Stimulated activated CD4-positive, alpha-beta T cell treated with anti-CD3 and anti-CD28 coated beads, Interleukin-12 subunit alpha, Interleukin-12 subunit beta, amount 100 ng/mL, for 4 hours (primary cell): ENCODE measurements around the gene CRISPLD2.
"Not testable (repeated sequence)": the region's sequence is repeated elsewhere in the genome, so short reads cannot be mapped to it uniquely, and the experiment has no call there.

ENCODE experiments used
- DNase-seq: peaks from one replicate; pipeline ENCODE4 v3.0.0-alpha.2; 2020

Gene CRISPLD2

GRCh38 chr16:84823926-84824325 lies 4.1 kb downstream of the CRISPLD2 start:
- no peak for DNase-seq

- no peak for DNase-seq
Measured at GRCh38 chr16:84825896-84826557, 6.2 kb downstream of the CRISPLD2 start.

GRCh38 chr16:84826558-84826941 lies 6.8 kb downstream of the CRISPLD2 start:
- no peak for DNase-seq

GRCh38 chr16:84827131-84827574 lies 7.4 kb downstream of the CRISPLD2 start:
- no peak for DNase-seq

- no peak for DNase-seq
Measured at GRCh38 chr16:84827897-84828296, 8.1 kb downstream of the CRISPLD2 start.

- DNase-seq: no peak
Measured at GRCh38 chr16:84828322-84828721, 8.5 kb downstream of the CRISPLD2 start.

GRCh38 chr16:84829168-84829965 lies 9.6 kb downstream of the CRISPLD2 start:
- no peak for DNase-seq

- DNase-seq: no peak
Measured at GRCh38 chr16:84830765-84831384, 11.1 kb downstream of the CRISPLD2 start.

- DNase-seq: not testable (repeated sequence)
Measured at GRCh38 chr16:84831728-84832127, 11.9 kb downstream of the CRISPLD2 start.

GRCh38 chr16:84832488-84833143 lies 12.8 kb downstream of the CRISPLD2 start:
- DNase-seq: no peak

GRCh38 chr16:84833144-84833500 lies 13.3 kb downstream of the CRISPLD2 start:
- DNase-seq: no peak

- no peak for DNase-seq
Measured at GRCh38 chr16:84833542-84834402, 14.0 kb downstream of the CRISPLD2 start.

GRCh38 chr16:84834403-84834772 lies 14.6 kb downstream of the CRISPLD2 start:
- DNase-seq: no peak

GRCh38 chr16:84836234-84836647 lies 16.5 kb downstream of the CRISPLD2 start:
- DNase-seq: no peak

GRCh38 chr16:84836967-84837366 lies 17.2 kb downstream of the CRISPLD2 start:
- DNase-seq: no peak

- no peak for DNase-seq
Measured at GRCh38 chr16:84838383-84838948, 18.7 kb downstream of the CRISPLD2 start.

- no peak for DNase-seq
Measured at GRCh38 chr16:84839054-84839453, 19.3 kb downstream of the CRISPLD2 start.

GRCh38 chr16:84839956-84840355 lies 20.2 kb downstream of the CRISPLD2 start:
- DNase-seq: no peak

GRCh38 chr16:84840687-84841627 lies 21.2 kb downstream of the CRISPLD2 start:
- DNase-seq: no peak

GRCh38 chr16:84841787-84842300 lies 22.1 kb downstream of the CRISPLD2 start:
- DNase-seq: no peak
